Measurements from ENCODE around the gene AKT1. TPM values are rescaled to one million over a fixed set of nuclear protein-coding genes. Genes with fewer than 3 reads are reported as not detected.

The AKT1 gene
- total and polyA plus RNA-seq, 2 experiments from 2014 or later, result 19.2 to 78.7 TPM

GRCh38 chr14:104771918-104772706 is 23.4 kb downstream of the AKT1 start:
- Mint-ChIP-seq H3K9me3 (peaks cover 6% of the 10 kb centered on the region; the same call in 2 of the 3 replicates), H3K27ac (no peak overlapping the region), H3K4me3 (no peak overlapping the region), H3K36me3 (ENCODE audit: low read depth) (peaks cover 37% of the 10 kb centered on the region), H3K27me3 (ENCODE audit: insufficient read depth, low read depth, poor library complexity) (peaks cover 7% of the 10 kb centered on the region), H3K4me1 (peaks cover 16% of the 10 kb centered on the region)
- Histone ChIP-seq H3K4me2 (no peak overlapping the region), H3K27me3 (ENCODE audit: insufficient read depth) (no peaks in the 10 kb centered on the region), H3K9me2 (ENCODE audit: insufficient read depth) (no peaks in the 10 kb centered on the region), H3K79me2 (replicated peaks; ENCODE audit: insufficient read depth) (no peaks in the 10 kb centered on the region), H3F3A (replicated peaks; ENCODE audit: low read depth) (peaks cover 9% of the 10 kb centered on the region; the same call in 1 of the 2 replicates), H3K4me3 (no peak overlapping the region), H2AFZ (no peak overlapping the region), H3K4me1 (ENCODE audit: insufficient read depth) (peaks cover 11% of the 10 kb centered on the region), H3K36me3 (ENCODE audit: insufficient read depth) (0 out of 2 replicates have a peak, but pooled peaks cover 5% of the 10 kb centered on the region), H4K20me1 (replicated peaks; ENCODE audit: insufficient read depth) (no peaks in the 10 kb centered on the region), H3K27ac (ENCODE audit: low read depth) (no peak overlapping the region)
- no peak for TF ChIP-seq STAT1 (IDR thresholded peaks at IDR 0.05; ENCODE audit: unreplicated experiment)
- no peak for TF ChIP-seq NANOG (IDR thresholded peaks at IDR 0.05; ENCODE audit: borderline replicate concordance)
- no peak for TF ChIP-seq CREB1 (CRISPR knock-in tag; IDR thresholded peaks at IDR 0.05; ENCODE audit: low read depth)
- TF ChIP-seq, protein P1, sequence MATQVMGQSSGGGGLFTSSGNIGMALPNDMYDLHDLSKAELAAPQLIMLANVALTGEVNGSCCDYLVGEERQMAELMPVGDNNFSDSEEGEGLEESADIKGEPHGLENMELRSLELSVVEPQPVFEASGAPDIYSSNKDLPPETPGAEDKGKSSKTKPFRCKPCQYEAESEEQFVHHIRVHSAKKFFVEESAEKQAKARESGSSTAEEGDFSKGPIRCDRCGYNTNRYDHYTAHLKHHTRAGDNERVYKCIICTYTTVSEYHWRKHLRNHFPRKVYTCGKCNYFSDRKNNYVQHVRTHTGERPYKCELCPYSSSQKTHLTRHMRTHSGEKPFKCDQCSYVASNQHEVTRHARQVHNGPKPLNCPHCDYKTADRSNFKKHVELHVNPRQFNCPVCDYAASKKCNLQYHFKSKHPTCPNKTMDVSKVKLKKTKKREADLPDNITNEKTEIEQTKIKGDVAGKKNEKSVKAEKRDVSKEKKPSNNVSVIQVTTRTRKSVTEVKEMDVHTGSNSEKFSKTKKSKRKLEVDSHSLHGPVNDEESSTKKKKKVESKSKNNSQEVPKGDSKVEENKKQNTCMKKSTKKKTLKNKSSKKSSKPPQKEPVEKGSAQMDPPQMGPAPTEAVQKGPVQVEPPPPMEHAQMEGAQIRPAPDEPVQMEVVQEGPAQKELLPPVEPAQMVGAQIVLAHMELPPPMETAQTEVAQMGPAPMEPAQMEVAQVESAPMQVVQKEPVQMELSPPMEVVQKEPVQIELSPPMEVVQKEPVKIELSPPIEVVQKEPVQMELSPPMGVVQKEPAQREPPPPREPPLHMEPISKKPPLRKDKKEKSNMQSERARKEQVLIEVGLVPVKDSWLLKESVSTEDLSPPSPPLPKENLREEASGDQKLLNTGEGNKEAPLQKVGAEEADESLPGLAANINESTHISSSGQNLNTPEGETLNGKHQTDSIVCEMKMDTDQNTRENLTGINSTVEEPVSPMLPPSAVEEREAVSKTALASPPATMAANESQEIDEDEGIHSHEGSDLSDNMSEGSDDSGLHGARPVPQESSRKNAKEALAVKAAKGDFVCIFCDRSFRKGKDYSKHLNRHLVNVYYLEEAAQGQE (IDR thresholded peaks at IDR 0.05; ENCODE audit: unreplicated experiment), result no peak
- TF ChIP-seq EZH2phosphoT487 (IDR thresholded peaks at IDR 0.05; ENCODE audit: unreplicated experiment), result no peak
- TF ChIP-seq ZNF114 (CRISPR knock-in tag; IDR thresholded peaks at IDR 0.05), result no peak
- no peak for ATAC-seq
- no peak for DNase-seq (ENCODE audit: low spot score)

- TF ChIP-seq EZH2 (IDR thresholded peaks at IDR 0.05; ENCODE audit: low read depth, unreplicated experiment) (no peak), NANOG (IDR thresholded peaks at IDR 0.05; ENCODE audit: borderline replicate concordance) (no peak), ZNF114 (CRISPR knock-in tag; IDR thresholded peaks at IDR 0.05) (no peak), CREB1 (CRISPR knock-in tag; IDR thresholded peaks at IDR 0.05; ENCODE audit: low read depth) (no peak), EZH2phosphoT487 (IDR thresholded peaks at IDR 0.05; ENCODE audit: unreplicated experiment) (no peak)
- TF ChIP-seq, protein P1 (IDR thresholded peaks at IDR 0.05; ENCODE audit: unreplicated experiment), result no peak
- ATAC-seq, result no peak
- H3K4me3 Mint-ChIP-seq, result no peak overlapping the region
These were observed 24.2 kb downstream of the AKT1 start for GRCh38 chr14:104771374-104771773.

More at GRCh38 chr14:104771374-104771773, 24.2 kb downstream of the AKT1 start:
- Mint-ChIP-seq H3K27me3 (ENCODE audit: insufficient read depth, low read depth, poor library complexity) (peaks cover 5% of the 10 kb centered on the region), H3K36me3 (ENCODE audit: low read depth) (peaks cover 43% of the 10 kb centered on the region), H3K9me3 (peaks cover 6% of the 10 kb centered on the region; the same call in 2 of the 3 replicates), H3K27ac (no peak overlapping the region), H3K4me1 (peaks cover 17% of the 10 kb centered on the region)
- H3K27me3 ChIP-seq (ENCODE audit: insufficient read depth), result no peaks in the 10 kb centered on the region
- H3F3A ChIP-seq (replicated peaks; ENCODE audit: low read depth), result peaks cover 9% of the 10 kb centered on the region; the same call in 1 of the 2 replicates
- 0 out of 2 replicates have a peak, but pooled peaks cover 5% of the 10 kb centered on the region for H3K36me3 ChIP-seq (ENCODE audit: insufficient read depth)
- H3K4me1 ChIP-seq (ENCODE audit: insufficient read depth), result peaks cover 11% of the 10 kb centered on the region
- no peaks in the 10 kb centered on the region; the same call in 1 of the 2 replicates for H3K9me2 ChIP-seq (ENCODE audit: insufficient read depth)
- H3K27ac ChIP-seq (ENCODE audit: low read depth), result no peak overlapping the region
- H2AFZ ChIP-seq, result no peak overlapping the region
- DNase-seq (ENCODE audit: low spot score), result no peak
- no peaks in the 10 kb centered on the region for H3K79me2 ChIP-seq (replicated peaks; ENCODE audit: insufficient read depth)
- H4K20me1 ChIP-seq (replicated peaks; ENCODE audit: insufficient read depth), result no peaks in the 10 kb centered on the region
- H3K4me3 ChIP-seq, result no peak overlapping the region
- no peak overlapping the region for H3K4me2 ChIP-seq

Measured in GM23338 (cell line).